HCT116 (cell line): ENCODE data around the gene SEC16A. TPM values are rescaled to one million over a fixed set of nuclear protein-coding genes. Genes with fewer than 3 reads are reported as not detected.

Experiments
- ATAC-seq: fragments of 200-7000 bp; cut with Tn5 transposase; 2 replicates; pipeline ENCODE4 v1.9.1; 2020; ENCODE audit warnings: mild to moderate bottlenecking, moderate library complexity
- BruUV-seq: library from RNA; stranded (reverse); fragments of 400-500 nt; replicated peaks from 2 replicates; lab custom pipeline; 2021; lab: Mats Ljungman, UMichigan
- CTCF ChIA-PET: fragments of 300-600 bp; sonication (Branson Sonifier 250); formaldehyde crosslinking; loops from one replicate; lab custom pipeline; 2021; ENCODE audit warnings: antibody characterized with exemption; lab: Charles Lee
- POLR2A ChIA-PET: fragments of 300-600, 350-600 bp; sonication (Branson Sonifier 250); formaldehyde crosslinking; loops from one replicate; lab custom pipeline; 2021; ENCODE audit warnings: antibody characterized with exemption; lab: Charles Lee
- RAD21 ChIA-PET, 2 experiments: fragments of 300-600 bp; sonication (Branson Sonifier 250); formaldehyde crosslinking; loops; one replicate each; lab custom pipeline; 2023; ENCODE audit warnings: low total read pairs in 2 of 2; ENCODE audit not compliant: uncharacterized antibody in 2 of 2, unreplicated experiment in 2 of 2, low non-redundant PET in 1 of 2; lab: Charles Lee
- DNase-seq: peaks from one replicate; pipeline ENCODE4 v3.0.0-alpha.2; 2010; ENCODE audit warnings: low read depth, low spot score
- H2AFZ ChIP-seq: fragments of 200-600 bp; shearing (Covaris generic), sonication (generic); 2 replicates; pipeline ENCODE4 v1.6.1; 2017; ENCODE audit warnings: low read depth, mixed run types, mixed read lengths, antibody characterized with exemption, low read length; ENCODE audit not compliant: poor library complexity, severe bottlenecking
- H3K27ac ChIP-seq: 2 replicates; pipeline ENCODE4 v1.5.1; 2012; ENCODE audit warnings: low read depth, low read length
- H3K27me3 ChIP-seq: fragments of 200-600 bp; sonication (generic); 2 replicates; pipeline ENCODE4 v1.6.1; 2016; ENCODE audit warnings: mixed run types, low read length, mixed read lengths; ENCODE audit not compliant: insufficient read depth
- H3K36me3 ChIP-seq, 2 experiments: fragments of 200-500 bp in 1 of 2; fragments of 200-600 bp in 1 of 2; sonication (Bioruptor generic) in 1 of 2; sonication (generic) in 1 of 2; 2 replicates each; pipeline versions ENCODE4 v1.5.1 to v1.6.1; 2014 to 2016; ENCODE audit warnings: low read length in 2 of 2, inconsistent platforms in 1 of 2, mixed read lengths in 1 of 2, mixed run types in 1 of 2; ENCODE audit not compliant: insufficient read depth in 2 of 2, control insufficient read depth in 1 of 2
- H3K4me1 ChIP-seq, 2 experiments: fragments of 200-600 bp in 1 of 2; sonication (generic) in 1 of 2; 2 replicates each; pipeline versions ENCODE4 v1.5.1 to v1.6.1; 2012 to 2017; ENCODE audit warnings: low read length in 2 of 2, inconsistent platforms in 1 of 2, mild to moderate bottlenecking in 1 of 2, mixed read lengths in 1 of 2, mixed run types in 1 of 2, moderate library complexity in 1 of 2; ENCODE audit not compliant: insufficient read depth in 2 of 2, control insufficient read depth in 1 of 2
- H3K4me2 ChIP-seq: fragments of 200-600 bp; sonication (generic); 2 replicates; pipeline ENCODE4 v1.6.1; 2017; ENCODE audit warnings: mixed run types, low read length, mixed read lengths
- H3K4me3 ChIP-seq, 2 experiments: fragments of 200-600 bp in 1 of 2; sonication (generic) in 1 of 2; replicated peaks in 1 of 2; 2 replicates each; pipeline ENCODE4 v1.5.1; 2011 to 2016; ENCODE audit warnings: low read length in 2 of 2, control low read depth in 1 of 2, low read depth in 1 of 2, mild to moderate bottlenecking in 1 of 2, mixed read lengths in 1 of 2, mixed run types in 1 of 2
- H3K79me2 ChIP-seq: fragments of 200-600 bp; sonication (generic); 2 replicates; pipeline ENCODE4 v1.6.1; 2017; ENCODE audit warnings: mild to moderate bottlenecking, mixed run types, low read length, moderate library complexity, mixed read lengths; ENCODE audit not compliant: insufficient read depth
- H3K9ac ChIP-seq: fragments of 200-600 bp; sonication (generic); 2 replicates; pipeline ENCODE4 v1.6.1; 2016; ENCODE audit warnings: low read length, mixed read lengths
- H3K9me2 ChIP-seq: fragments of 200-600 bp; sonication (generic), shearing (Covaris generic); 2 replicates; pipeline ENCODE4 v1.6.1; 2017; ENCODE audit warnings: mixed run types, mild to moderate bottlenecking, moderate library complexity; ENCODE audit not compliant: insufficient read depth
- H3K9me3 ChIP-seq, 2 experiments: fragments of 200-500 bp in 1 of 2; fragments of 200-600 bp in 1 of 2; sonication (Bioruptor generic) in 1 of 2; sonication (generic) in 1 of 2; 2 replicates each; pipeline ENCODE4 v1.6.1; 2014 to 2017; ENCODE audit warnings: low read length in 2 of 2, mixed read lengths in 2 of 2, inconsistent platforms in 1 of 2, low read depth in 1 of 2, mild to moderate bottlenecking in 1 of 2, mixed run types in 1 of 2, moderate library complexity in 1 of 2; ENCODE audit not compliant: control insufficient read depth in 1 of 2, insufficient read depth in 1 of 2
- H4K20me1 ChIP-seq: fragments of 200-600 bp; sonication (generic), shearing (Covaris generic); 2 replicates; pipeline ENCODE4 v1.6.1; 2017; ENCODE audit warnings: mixed run types, mild to moderate bottlenecking, moderate library complexity; ENCODE audit not compliant: insufficient read depth
- CBX3 ChIP-seq: IDR thresholded peaks from 2 replicates; pipeline ENCODE4 v1.6.1; 2012; ENCODE audit warnings: low read depth
- CEBPB ChIP-seq: IDR thresholded peaks from 2 replicates; pipeline ENCODE4 v1.6.1; 2012; ENCODE audit warnings: low read depth
- ELF1 ChIP-seq: IDR thresholded peaks from 2 replicates; pipeline ENCODE4 v1.6.1; 2012; ENCODE audit warnings: low read depth, borderline replicate concordance
- EZH2 ChIP-seq: fragments of 200-600 bp; sonication (generic); IDR thresholded peaks from 2 replicates; pipeline ENCODE4 v1.6.1; 2017; ENCODE audit warnings: antibody characterized with exemption, mixed run types
- EZH2phosphoT487 ChIP-seq: fragments of 200-600 bp; IDR thresholded peaks from 2 replicates; pipeline ENCODE4 v1.6.1; 2018; ENCODE audit warnings: antibody characterized with exemption, borderline replicate concordance
- JUND ChIP-seq: IDR thresholded peaks from 2 replicates; pipeline ENCODE4 v1.6.1; 2012
- MAX ChIP-seq: IDR thresholded peaks from 2 replicates; pipeline ENCODE4 v1.6.1; 2012
- POLR2A ChIP-seq: IDR thresholded peaks from 2 replicates; pipeline ENCODE4 v1.7.0; 2011; ENCODE audit warnings: borderline replicate concordance; ENCODE audit not compliant: insufficient read depth, insufficient read length; ENCODE audit errors: extremely low read depth
- SP1 ChIP-seq: IDR thresholded peaks from 2 replicates; pipeline ENCODE4 v1.6.1; 2012; ENCODE audit warnings: low read depth
- ZNF274 ChIP-seq: fragments of 200-500 bp; sonication (Bioruptor generic); IDR thresholded peaks from 2 replicates; pipeline ENCODE4 v1.6.1; 2014; ENCODE audit warnings: mild to moderate bottlenecking, low read depth, low read length, inconsistent platforms
- intact Hi-C: fragments of 100-400 bp; cut with micrococcal nuclease; formaldehyde crosslinking; loops from 2 replicates; pipeline ENCODE4 v1.10.0; 2022
- total RNA-seq: library from RNA; stranded (reverse); gene quantifications from one replicate; pipeline ENCODE4 v1.2.1, GENCODE V29; 2021; ENCODE audit not compliant: unreplicated experiment
- TF ChIP-seq, protein P1 (sequence below), 3 experiments: fragments of 200-600 bp in 1 of 3; sonication (generic) in 1 of 3; IDR thresholded peaks in 2 of 3; conservative IDR thresholded peaks in 1 of 3; 2 replicates each; pipeline ENCODE4 v1.5.1; 2012 to 2017; ENCODE audit warnings: low read depth in 2 of 3, low read length in 2 of 3, antibody characterized with exemption in 1 of 3, borderline replicate concordance in 1 of 3, control low read depth in 1 of 3, mild to moderate bottlenecking in 1 of 3, mixed read lengths in 1 of 3, mixed run types in 1 of 3, moderate library complexity in 1 of 3; ENCODE audit not compliant: insufficient read depth in 1 of 3
- TF ChIP-seq, protein P2 (sequence below): IDR thresholded peaks from 2 replicates; pipeline ENCODE4 v1.6.1; 2012

Gene SEC16A
- total RNA-seq, 1 experiment from 2014 or later, result 49.8 TPM

GRCh38 chr9:136424750-136425362 lies 58.0 kb downstream of the SEC16A start:
- no peak overlapping the region for H3K4me3 ChIP-seq
- POLR2A ChIA-PET, result no interaction called here
- TF ChIP-seq MAX (no peak), SP1 (no peak), POLR2A (no peak)
- TF ChIP-seq, protein P1, sequence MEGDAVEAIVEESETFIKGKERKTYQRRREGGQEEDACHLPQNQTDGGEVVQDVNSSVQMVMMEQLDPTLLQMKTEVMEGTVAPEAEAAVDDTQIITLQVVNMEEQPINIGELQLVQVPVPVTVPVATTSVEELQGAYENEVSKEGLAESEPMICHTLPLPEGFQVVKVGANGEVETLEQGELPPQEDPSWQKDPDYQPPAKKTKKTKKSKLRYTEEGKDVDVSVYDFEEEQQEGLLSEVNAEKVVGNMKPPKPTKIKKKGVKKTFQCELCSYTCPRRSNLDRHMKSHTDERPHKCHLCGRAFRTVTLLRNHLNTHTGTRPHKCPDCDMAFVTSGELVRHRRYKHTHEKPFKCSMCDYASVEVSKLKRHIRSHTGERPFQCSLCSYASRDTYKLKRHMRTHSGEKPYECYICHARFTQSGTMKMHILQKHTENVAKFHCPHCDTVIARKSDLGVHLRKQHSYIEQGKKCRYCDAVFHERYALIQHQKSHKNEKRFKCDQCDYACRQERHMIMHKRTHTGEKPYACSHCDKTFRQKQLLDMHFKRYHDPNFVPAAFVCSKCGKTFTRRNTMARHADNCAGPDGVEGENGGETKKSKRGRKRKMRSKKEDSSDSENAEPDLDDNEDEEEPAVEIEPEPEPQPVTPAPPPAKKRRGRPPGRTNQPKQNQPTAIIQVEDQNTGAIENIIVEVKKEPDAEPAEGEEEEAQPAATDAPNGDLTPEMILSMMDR (IDR thresholded peaks at IDR 0.05 in 2 of 3, conservative IDR thresholded peaks at IDR 0.05 in 1 of 3; ENCODE audit: borderline replicate concordance in 1 of 3, insufficient read depth in 1 of 3, low read depth in 2 of 3, low read length in 2 of 3), result no peak
- TF ChIP-seq, all 23 proteins: peak for 0
- Histone ChIP-seq H3K79me2 (no peaks in the 10 kb centered on the region), H3K27ac (no peak overlapping the region), H3K4me2 (no peak overlapping the region), H4K20me1 (no peaks in the 10 kb centered on the region), H3K4me1 (no peaks in the 10 kb centered on the region), H3K36me3 (peaks cover 18 to 28% of the 10 kb centered on the region in 2 experiments; a peak in 3 of 4 replicates), H3K9ac (no peak overlapping the region), H3K9me2 (no peaks in the 10 kb centered on the region), H3K9me3 (no peaks in the 10 kb centered on the region), H3K27me3 (no peaks in the 10 kb centered on the region), H2AFZ (no peak overlapping the region)
- ATAC-seq (no peak), DNase-seq (no peak)
- intact Hi-C loops, result no loop called here
- RAD21 ChIA-PET, result no interaction called here
- CTCF ChIA-PET, result interaction anchor here (1.0 to 1.1 kb wide), 2 partner anchors 11 to 207 kb away, joined by 3 to 4 read pairs; no protein-coding TSS in a partner anchor
- BruUV-seq, result no TSS peak

GRCh38 chr9:136423432-136424146 lies 59.3 kb downstream of the SEC16A start:
- POLR2A ChIA-PET, result no interaction called here
- no peak overlapping the region for H3K4me2 ChIP-seq
- H3K4me1 ChIP-seq, result no peaks in the 10 kb centered on the region
- peaks cover 27 to 38% of the 10 kb centered on the region in 2 experiments; a peak in 3 of 4 replicates for H3K36me3 ChIP-seq
- no peaks in the 10 kb centered on the region for H3K79me2 ChIP-seq
- no peaks in the 10 kb centered on the region for H4K20me1 ChIP-seq
- intact Hi-C loops, result no loop called here
- H3K27ac ChIP-seq, result no peak overlapping the region
- no peak overlapping the region for H3K4me3 ChIP-seq
- BruUV-seq, result TSS peak; percentile 32
- DNase-seq (no peak), ATAC-seq (no peak)
- no peak overlapping the region for H3K9ac ChIP-seq
- no peak overlapping the region for H2AFZ ChIP-seq
- no peaks in the 10 kb centered on the region for H3K9me3 ChIP-seq
- CTCF ChIA-PET, result interaction anchor here (1.0 kb wide), 1 partner anchor 10 kb away, joined by 3 read pairs; no protein-coding TSS in a partner anchor
- no peaks in the 10 kb centered on the region for H3K9me2 ChIP-seq
- RAD21 ChIA-PET, result no interaction called here
- no peaks in the 10 kb centered on the region for H3K27me3 ChIP-seq
- TF ChIP-seq EZH2 (no peak), ELF1 (no peak), CBX3 (no peak), JUND (no peak), CEBPB (no peak), POLR2A (no peak), ZNF274 (no peak), EZH2phosphoT487 (no peak)
- TF ChIP-seq, protein P2, sequence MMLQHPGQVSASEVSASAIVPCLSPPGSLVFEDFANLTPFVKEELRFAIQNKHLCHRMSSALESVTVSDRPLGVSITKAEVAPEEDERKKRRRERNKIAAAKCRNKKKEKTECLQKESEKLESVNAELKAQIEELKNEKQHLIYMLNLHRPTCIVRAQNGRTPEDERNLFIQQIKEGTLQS, result no peak
- TF ChIP-seq, protein P1 (IDR thresholded peaks at IDR 0.05 in 2 of 3, conservative IDR thresholded peaks at IDR 0.05 in 1 of 3; ENCODE audit: borderline replicate concordance in 1 of 3, insufficient read depth in 1 of 3, low read depth in 2 of 3, low read length in 2 of 3), result no peak
